HCEC 1CT (cell line): ENCODE data around the gene PRF1.

ENCODE experiments used
- DNase-seq: peaks from one replicate; pipeline ENCODE4 v3.0.0-alpha.2; 2017

PRF1 gene

DNA sequence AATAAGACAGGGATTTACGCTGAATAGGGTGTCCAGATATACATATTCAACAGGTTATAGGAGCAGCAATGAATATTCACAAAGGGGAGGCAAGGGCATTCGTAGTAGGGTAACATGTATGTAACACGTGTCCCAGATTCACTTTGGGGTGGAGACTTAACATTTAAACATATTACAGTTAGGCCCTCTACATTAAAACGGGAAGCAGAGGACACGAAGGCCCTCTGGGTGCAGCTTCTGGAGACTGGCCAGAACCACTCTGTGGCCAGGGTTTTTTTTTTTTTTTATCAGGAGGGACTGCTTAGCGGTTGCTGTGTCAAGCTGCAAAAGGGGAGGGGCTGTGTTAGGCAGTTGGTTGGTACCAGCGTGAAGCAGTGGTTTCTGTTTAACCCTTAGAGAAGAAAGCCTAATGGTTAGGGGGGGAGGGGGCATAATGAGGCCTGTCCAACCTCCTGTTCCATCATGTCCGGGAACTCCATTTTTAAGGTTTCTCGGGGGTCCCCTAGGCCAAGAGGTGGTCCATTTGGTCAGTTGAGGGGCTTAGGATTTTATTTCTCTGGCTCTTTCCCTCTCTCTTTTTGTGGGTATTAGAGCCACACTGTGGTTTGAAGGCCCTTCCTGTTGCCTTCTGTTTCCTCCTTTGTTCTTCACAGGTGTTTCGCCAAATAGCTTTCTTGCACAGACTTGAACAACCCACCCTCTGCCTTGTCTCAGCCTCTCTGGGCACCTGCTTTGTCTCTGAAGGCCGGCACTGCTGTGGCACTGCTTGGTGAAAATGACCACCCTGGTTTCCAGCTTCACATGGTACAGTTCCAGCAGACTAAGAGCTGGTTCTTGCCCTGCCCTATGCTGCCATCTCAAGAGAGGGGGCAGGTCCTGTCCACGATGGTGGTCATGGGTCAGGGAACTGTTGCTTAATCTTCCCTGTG, 26.4 kb downstream of the PRF1 start:
- DNase-seq: peak; percentile 16

- no peak for DNase-seq
Measured at GRCh38 chr10:70575486-70575873, 27.1 kb downstream of the PRF1 start.

DNA sequence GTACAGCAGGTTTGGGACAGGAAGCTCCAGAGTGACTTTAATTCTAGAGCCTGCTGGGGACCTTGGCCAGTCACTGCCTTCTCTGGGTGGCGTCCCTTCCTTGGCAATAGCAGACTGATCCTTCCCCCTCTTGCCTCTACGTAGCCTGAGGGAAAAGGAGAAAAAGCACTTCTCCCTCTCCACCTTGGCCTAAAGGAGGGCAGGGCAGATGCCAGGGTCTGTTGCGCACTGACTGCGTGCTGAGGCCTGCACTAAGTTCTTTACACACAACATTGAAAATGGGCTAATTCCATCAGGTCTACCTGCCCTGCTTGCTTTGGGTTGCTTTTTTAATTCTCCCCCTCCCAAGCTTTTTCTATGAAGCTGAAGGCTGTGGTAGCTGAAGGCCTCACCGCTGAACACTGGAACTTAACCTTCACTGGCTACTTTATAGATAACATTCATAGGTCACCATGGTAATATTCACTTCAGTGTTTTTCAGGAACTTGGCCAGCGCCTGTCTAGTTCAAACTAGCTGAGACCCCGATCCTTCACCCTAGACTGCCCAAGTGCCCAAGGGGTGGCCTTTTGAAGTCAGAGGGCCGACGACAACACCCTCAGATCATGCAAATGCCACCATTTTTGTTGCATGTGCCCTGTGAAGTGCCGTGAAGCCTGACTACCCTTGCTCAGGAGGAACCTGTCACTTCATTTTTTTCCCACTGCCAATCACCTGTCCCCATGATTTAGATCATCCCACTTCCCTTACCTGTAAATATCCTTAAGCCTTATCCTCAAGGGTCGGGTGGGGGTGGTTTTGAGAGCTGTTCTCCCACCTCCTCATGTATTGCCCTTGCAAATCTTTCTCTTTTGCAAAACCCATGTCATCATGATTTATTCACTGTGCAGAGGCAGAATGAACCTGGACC, 28.7 kb downstream of the PRF1 start:
- DNase-seq: no peak

DNA sequence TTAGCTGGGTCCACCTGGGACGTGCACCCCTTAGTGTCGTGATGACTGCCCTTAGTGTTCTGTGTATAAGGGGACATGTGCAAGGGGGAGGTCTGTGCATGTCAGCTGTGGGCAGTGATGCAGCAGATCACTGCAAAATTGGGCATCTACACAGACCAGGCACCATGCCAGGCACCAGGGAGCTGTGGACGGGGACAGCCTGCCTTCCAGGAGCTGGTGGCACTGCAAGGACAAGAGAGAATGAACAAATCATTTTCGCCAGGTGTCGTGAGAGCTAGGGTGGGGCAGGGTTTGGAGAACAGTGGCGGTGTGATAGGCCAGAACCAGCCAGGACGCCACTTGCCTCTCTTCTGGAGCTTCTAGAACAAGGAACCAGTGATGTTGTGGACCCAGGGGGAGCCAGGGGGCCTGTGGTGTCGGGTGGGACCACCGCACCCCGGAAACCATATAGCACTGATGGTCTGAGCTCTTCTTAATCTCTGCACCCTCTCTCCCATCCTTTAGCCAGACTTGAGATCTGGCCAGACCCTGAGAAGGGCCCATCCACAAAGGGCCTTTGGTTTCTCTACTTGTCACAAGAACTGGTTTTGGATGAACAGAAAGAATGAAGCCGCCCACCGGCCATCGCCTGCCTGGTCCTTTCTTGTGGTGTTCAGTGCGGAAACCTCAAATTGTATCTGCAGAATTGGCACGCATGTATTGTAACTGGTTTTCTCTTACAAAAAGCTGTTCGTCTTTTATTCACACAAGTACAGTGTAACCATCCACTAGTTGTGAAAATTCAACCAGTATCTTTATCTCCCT, 30.7 kb downstream of the PRF1 start:
- DNase-seq: no peak

DNA sequence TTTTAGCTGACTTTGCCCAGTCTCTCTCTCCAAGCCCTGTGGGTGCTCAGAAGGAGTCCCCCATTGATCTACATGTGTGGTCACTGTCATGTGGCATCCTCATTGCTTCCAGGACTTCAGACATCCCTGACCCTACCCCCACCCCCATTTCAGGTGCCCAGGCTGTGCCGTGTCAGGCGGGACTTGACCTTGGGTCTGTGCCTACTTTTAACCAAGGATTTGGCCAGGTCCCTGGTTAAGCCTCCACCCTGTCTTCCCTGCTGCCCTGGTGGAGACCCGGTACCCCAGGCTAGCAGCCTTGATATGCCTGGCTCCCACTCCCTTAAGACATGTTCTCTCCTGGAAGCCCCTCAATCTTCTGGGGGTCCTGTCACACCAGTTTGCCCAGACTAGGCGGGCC, 31.3 kb downstream of the PRF1 start:
- no peak for DNase-seq

GRCh38 chr10:70568781-70569495, 33.6 kb downstream of the PRF1 start:
- no peak for DNase-seq

DNA sequence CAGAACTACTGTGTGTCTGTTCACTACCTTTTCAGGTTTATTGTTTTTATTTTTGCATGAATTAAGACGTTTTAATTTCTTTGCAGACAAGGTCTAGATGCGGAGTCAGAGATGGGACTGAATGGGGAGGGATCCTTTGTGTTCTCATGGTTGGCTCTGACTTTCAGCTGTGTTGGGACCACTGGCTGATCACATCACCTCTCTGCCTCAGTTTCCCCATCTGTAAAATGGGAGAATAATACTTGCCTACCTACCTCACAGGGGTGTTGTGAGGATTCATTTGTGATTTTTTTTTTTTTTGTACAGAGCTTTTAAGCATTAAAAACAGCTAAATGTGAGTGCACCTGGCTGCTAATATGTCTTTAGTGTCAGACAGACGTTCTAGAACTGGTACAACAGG, 34.4 kb downstream of the PRF1 start:
- DNase-seq: no peak

GRCh38 chr10:70567603-70568002, 34.9 kb downstream of the PRF1 start:
- DNase-seq: no peak

DNA sequence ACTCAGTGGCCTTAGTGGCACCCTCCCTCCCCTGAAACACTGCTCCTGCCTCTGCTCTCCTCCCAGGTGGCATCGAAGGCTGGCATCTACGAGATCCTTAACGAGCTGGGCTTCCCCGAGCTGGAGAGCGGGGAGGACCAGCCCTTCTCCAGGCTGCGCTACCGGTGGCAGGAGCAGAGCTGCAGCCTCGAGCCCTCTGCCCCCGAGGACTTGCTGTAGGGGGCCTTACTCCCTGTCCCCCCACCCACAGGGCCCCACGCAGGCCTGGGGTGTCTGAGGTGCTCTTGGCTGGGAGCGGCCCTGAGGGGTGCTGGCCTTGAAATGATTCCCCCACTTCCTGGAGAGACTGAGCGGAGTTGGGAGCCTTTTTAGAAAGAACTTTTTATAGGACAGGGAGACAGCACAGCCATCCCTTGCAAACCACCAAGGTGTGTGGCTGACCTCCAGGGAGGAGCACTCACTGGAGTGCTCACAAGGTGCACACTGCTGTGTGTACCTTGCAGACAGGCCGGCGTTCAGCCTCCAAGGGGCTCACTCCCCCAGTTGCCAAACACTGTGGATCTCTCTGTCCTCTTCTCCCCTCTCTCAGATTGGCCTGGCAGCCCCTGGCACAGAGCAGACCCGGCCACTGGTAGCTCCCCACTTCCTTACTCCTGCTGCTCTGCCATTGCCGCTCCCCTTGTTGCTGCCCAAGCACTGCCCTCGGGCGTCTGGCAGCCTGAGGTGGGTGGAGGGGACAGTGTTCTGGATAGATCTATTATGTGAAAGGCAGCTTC, 35.8 kb downstream of the PRF1 start:
- DNase-seq: no peak

- no peak for DNase-seq
Measured at GRCh38 chr10:70565556-70566514, 36.7 kb downstream of the PRF1 start.

DNA sequence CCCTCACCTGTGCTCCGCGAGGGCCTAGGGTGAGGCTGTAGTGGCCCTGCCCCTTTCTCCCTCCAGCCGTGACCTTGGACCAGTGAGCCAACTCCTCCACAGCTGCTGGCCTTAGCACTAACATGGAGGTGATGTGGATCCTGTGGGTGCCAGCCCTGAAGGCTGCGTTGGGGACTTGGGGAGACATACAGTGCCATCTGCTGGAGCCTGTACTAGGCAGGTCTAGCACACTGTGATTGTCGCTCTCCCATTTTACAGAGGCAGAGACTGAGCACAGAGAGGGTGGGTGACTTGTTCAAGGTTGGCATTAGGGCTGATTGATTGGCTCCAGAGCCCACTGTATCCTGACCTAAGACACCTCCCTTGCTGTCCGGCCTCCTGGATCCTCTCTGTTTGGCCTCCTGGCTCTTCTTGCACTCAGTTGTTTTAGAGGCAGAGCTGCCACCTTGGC, 37.6 kb downstream of the PRF1 start:
- no peak for DNase-seq

DNA sequence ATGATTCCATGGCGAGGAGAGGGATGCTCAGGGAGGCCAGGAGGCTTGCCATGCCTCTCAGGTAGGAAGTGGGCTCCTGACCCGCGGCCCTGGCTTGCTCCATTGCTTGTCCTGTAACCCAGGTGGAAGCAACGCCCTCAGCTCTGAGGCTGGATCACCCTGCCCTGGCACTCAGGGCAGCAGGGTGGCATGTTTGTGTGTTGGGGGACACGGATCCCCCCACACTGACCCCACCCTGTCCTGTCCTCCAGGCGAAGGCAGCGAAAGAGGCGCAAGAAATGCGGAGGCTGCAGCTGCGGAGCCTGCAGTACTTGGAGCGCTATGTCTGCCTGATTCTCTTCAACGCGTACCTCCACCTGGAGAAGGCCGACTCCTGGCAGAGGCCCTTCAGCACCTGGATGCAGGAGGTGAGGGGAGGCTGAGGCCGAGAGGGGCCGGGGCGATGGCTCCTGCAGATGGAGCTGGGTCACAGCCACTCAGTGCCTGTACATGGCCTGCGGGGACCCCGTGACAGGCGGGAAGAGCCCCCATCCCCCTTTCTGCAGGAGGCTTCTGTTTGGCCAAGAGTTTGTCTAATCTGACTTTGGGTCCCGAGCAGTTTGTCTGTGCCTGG, 38.3 kb downstream of the PRF1 start:
- no peak for DNase-seq

DNA sequence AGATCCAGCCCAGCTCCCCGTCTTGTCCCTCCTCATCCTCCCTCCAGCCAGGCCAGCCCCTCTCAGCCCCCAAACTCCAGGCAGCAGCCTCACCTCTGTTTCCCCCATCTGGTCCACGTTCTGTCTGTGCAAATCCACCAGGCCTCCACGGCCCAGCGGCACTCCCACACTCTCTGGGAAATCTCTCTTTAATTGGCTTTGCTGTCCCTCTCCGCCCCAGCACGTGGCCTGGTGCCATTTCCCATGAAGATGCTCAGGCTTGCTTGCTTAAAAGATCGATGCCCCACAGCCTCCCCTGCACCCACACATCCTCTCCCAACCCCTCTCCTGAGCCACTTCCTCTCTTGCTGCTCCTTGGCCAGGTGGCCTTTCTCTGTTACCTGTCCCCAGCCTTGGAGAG, 39.3 kb downstream of the PRF1 start:
- no peak for DNase-seq

GRCh38 chr10:70562036-70562755, 40.3 kb downstream of the PRF1 start:
- DNase-seq: no peak

DNA sequence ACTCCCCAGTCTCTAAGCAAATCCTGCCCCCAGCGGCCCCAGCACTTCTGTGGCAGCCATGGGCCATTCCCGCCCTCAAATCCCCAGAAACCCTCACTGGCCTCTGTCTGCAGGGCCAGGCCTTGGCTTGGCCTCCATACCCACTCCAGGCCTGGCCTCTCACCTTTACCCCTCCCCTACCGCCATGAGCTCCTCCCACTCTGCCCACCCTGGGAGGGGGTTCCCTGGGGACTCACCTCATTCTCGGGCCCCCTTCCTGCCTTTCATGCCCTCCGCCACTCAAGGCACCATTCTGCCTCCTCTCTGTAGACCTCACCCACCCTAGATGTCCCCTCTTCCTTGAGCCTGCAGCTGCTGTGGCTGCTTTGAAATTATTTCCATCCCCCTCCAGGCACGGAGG, 41.0 kb downstream of the PRF1 start:
- no peak for DNase-seq

- no peak for DNase-seq
Measured at GRCh38 chr10:70561070-70561469, 41.5 kb downstream of the PRF1 start.

DNA sequence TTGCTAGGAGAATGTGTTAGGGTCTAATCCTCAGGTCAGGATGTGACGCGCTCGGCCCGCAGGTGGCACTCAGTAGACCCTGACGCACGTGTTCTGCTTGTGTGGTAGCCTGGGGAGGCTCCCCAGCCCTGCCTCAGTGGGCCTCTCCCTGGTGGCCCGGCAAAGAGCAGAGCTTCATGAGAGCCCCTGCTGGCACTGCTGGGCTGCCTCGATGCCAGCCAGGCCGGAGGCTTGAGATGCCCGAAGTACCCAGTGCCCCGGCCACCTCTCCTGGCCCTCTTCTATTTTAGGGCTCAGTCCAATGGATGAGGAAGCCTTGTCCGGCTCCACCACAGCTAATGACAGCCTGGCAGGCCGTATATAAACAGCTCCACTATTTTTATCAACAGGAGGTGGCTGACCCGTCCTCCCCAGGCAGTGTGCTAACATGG, 42.0 kb downstream of the PRF1 start:
- no peak for DNase-seq

- DNase-seq: no peak
Measured at GRCh38 chr10:70559861-70560260, 42.7 kb downstream of the PRF1 start.
